NCI-H226 (cell line): ENCODE data around the gene LRRN2.

ENCODE experiments used
- DNase-seq: peaks from one replicate; pipeline ENCODE4 v3.0.0-alpha.2; 2015

LRRN2 gene

GRCh38 chr1:204624631-204625216 is 60.8 kb downstream of the LRRN2 start:
- DNase-seq: peak; percentile 72

- DNase-seq: no peak
Observed at GRCh38 chr1:204623894-204624361, 61.6 kb downstream of the LRRN2 start.

- DNase-seq: peak; percentile 58
Observed at GRCh38 chr1:204623365-204623893, 62.1 kb downstream of the LRRN2 start.

GRCh38 chr1:204621996-204622395 is 63.5 kb downstream of the LRRN2 start:
- DNase-seq: no peak

GRCh38 chr1:204621396-204621795 is 64.1 kb downstream of the LRRN2 start:
- DNase-seq: no peak

- DNase-seq: no peak
Observed at GRCh38 chr1:204619721-204620120, 65.8 kb downstream of the LRRN2 start.

- DNase-seq: no peak
Observed at GRCh38 chr1:204618148-204618760, 67.3 kb downstream of the LRRN2 start.

- no peak for DNase-seq
Observed at GRCh38 chr1:204617256-204618147, 68.0 kb downstream of the LRRN2 start.

GRCh38 chr1:204616641-204617040 is 68.9 kb downstream of the LRRN2 start:
- no peak for DNase-seq

GRCh38 chr1:204615881-204616280 is 69.7 kb downstream of the LRRN2 start:
- no peak for DNase-seq

- DNase-seq: no peak
Observed at GRCh38 chr1:204613636-204614035, 71.9 kb downstream of the LRRN2 start.

- no peak for DNase-seq
Observed at GRCh38 chr1:204612326-204612725, 73.2 kb downstream of the LRRN2 start.

GRCh38 chr1:204611036-204611435 is 74.5 kb downstream of the LRRN2 start:
- no peak for DNase-seq

- DNase-seq: no peak
Observed at GRCh38 chr1:204607910-204608309, 77.6 kb downstream of the LRRN2 start.

- no peak for DNase-seq
Observed at GRCh38 chr1:204605791-204606190, 79.7 kb downstream of the LRRN2 start.

- DNase-seq: no peak
Observed at GRCh38 chr1:204602871-204603542, 82.5 kb downstream of the LRRN2 start.

GRCh38 chr1:204602111-204602579 is 83.4 kb downstream of the LRRN2 start:
- no peak for DNase-seq

GRCh38 chr1:204600968-204601367 is 84.6 kb downstream of the LRRN2 start:
- no peak for DNase-seq

GRCh38 chr1:204600203-204600602 is 85.3 kb downstream of the LRRN2 start:
- DNase-seq: no peak

- DNase-seq: no peak
Observed at GRCh38 chr1:204599596-204599995, 85.9 kb downstream of the LRRN2 start.

- no peak for DNase-seq
Observed at GRCh38 chr1:204599098-204599497, 86.4 kb downstream of the LRRN2 start.

- no peak for DNase-seq
Observed at GRCh38 chr1:204598319-204598969, 87.1 kb downstream of the LRRN2 start.
